SU-DHL-6 (cell line): ENCODE results near the gene BEND7.

Experiments used
- H2AFZ ChIP-seq: fragments of 200-600 bp; sonication (generic); 2 replicates; pipeline ENCODE4 v1.6.1; 2014; ENCODE audit warnings: low read depth, mild to moderate bottlenecking, moderate library complexity, mixed read lengths, antibody characterized with exemption, low read length; ENCODE audit not compliant: severe bottlenecking
- H3F3A ChIP-seq: fragments of 200-600 bp; shearing (Covaris generic); 2 replicates; pipeline ENCODE4 v1.6.0; 2016; ENCODE audit warnings: antibody characterized with exemption, mild to moderate bottlenecking; ENCODE audit not compliant: insufficient read depth
- H3K27ac ChIP-seq: fragments of 200-600 bp; sonication (generic); 2 replicates; pipeline ENCODE4 v1.5.1; 2016; ENCODE audit warnings: low read depth, mild to moderate bottlenecking, low read length, moderate library complexity, mixed read lengths
- H3K27me3 ChIP-seq: fragments of 200-600 bp; sonication (generic), shearing (Covaris generic); 2 replicates; pipeline ENCODE4 v1.6.0; 2014; ENCODE audit warnings: mild to moderate bottlenecking, low read length
- H3K36me3 ChIP-seq: fragments of 200-600 bp; sonication (generic); 2 replicates; pipeline ENCODE4 v1.6.1; 2014; ENCODE audit warnings: mild to moderate bottlenecking, low read length, mixed read lengths
- H3K4me2 ChIP-seq: fragments of 300-600, 200-600 bp; shearing (Covaris generic), sonication (generic); 2 replicates; pipeline ENCODE4 v1.6.0; 2014; ENCODE audit warnings: low read length, low read depth, mild to moderate bottlenecking; ENCODE audit not compliant: poor library complexity, severe bottlenecking
- H3K4me3 ChIP-seq: fragments of 200-600 bp; sonication (generic); 2 replicates; pipeline ENCODE4 v1.5.1; 2014; ENCODE audit warnings: antibody characterized with exemption, low read length, mild to moderate bottlenecking, mixed read lengths; ENCODE audit not compliant: insufficient read depth, poor library complexity, severe bottlenecking
- H3K79me2 ChIP-seq: fragments of 200-600 bp; sonication (generic); 2 replicates; pipeline ENCODE4 v1.6.1; 2014; ENCODE audit warnings: mild to moderate bottlenecking, low read length, moderate library complexity; ENCODE audit not compliant: insufficient read depth
- H3K9ac ChIP-seq: fragments of 200-600 bp; sonication (generic); 2 replicates; pipeline ENCODE4 v1.7.0; 2014; ENCODE audit warnings: mild to moderate bottlenecking, low read length
- H3K9me2 ChIP-seq: fragments of 200-600 bp; sonication (generic); replicated peaks from 2 replicates; pipeline ENCODE4 v1.6.1; 2014; ENCODE audit warnings: low read length; ENCODE audit not compliant: insufficient read depth
- H3K9me3 ChIP-seq: fragments of 200-600 bp; sonication (generic); 2 replicates; pipeline ENCODE4 v1.6.1; 2014; ENCODE audit warnings: low read length, mixed read lengths; ENCODE audit not compliant: insufficient read depth
- H4K20me1 ChIP-seq: fragments of 200-600 bp; sonication (generic); 2 replicates; pipeline ENCODE4 v1.6.1; 2014; ENCODE audit warnings: low read depth, mild to moderate bottlenecking, antibody characterized with exemption, low read length, moderate library complexity, mixed read lengths
- EZH2phosphoT487 ChIP-seq: fragments of 200-600 bp; sonication (generic), shearing (Covaris generic); conservative IDR thresholded peaks from 2 replicates; pipeline ENCODE4 v1.6.1; 2018; ENCODE audit warnings: mild to moderate bottlenecking, antibody characterized with exemption, low read length, moderate library complexity, mixed read lengths
- TF ChIP-seq, protein P1 (sequence below): fragments of 200-600 bp; sonication (generic); IDR thresholded peaks from one replicate; pipeline ENCODE4 v1.5.1; 2017; ENCODE audit warnings: antibody characterized with exemption, mild to moderate bottlenecking, low read length, moderate library complexity; ENCODE audit not compliant: insufficient read depth, poor library complexity, severe bottlenecking

BEND7 gene

DNA sequence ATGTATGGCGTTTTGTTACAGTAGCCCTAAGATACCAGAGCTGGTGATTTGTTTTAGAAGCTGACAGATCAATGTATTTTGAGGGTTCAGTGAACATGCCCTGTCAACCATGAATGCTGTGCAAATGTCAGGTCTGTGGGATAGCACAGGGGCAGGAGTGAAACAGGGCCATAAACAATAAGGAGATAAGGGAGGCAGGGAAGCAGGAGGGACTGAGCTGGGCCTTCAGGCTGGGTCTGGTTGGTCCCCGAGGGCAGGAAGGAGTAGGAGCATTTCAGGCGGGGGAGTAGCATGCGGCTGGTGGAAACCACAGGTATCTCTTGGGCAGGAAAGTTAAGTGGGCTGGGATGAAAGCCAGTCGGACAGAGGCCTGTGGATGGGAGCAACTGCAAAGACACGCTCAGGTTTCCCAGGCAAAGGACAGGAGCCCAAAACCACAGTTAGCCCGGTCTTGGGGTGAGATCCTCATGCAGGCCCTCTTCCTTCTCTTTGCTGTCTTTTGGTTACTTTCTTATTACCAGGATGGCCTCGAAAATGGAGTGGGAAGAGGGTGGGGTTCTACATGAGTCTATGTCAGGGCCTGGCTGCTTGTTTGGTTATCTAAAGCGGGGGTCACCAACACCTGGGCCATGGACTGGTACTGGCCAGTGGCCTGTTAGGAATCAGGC is 111.2 kb downstream of the BEND7 start:
- no peaks in the 10 kb centered on the region for H3K36me3 ChIP-seq
- no peak for TF ChIP-seq EZH2phosphoT487
- TF ChIP-seq, protein P1, sequence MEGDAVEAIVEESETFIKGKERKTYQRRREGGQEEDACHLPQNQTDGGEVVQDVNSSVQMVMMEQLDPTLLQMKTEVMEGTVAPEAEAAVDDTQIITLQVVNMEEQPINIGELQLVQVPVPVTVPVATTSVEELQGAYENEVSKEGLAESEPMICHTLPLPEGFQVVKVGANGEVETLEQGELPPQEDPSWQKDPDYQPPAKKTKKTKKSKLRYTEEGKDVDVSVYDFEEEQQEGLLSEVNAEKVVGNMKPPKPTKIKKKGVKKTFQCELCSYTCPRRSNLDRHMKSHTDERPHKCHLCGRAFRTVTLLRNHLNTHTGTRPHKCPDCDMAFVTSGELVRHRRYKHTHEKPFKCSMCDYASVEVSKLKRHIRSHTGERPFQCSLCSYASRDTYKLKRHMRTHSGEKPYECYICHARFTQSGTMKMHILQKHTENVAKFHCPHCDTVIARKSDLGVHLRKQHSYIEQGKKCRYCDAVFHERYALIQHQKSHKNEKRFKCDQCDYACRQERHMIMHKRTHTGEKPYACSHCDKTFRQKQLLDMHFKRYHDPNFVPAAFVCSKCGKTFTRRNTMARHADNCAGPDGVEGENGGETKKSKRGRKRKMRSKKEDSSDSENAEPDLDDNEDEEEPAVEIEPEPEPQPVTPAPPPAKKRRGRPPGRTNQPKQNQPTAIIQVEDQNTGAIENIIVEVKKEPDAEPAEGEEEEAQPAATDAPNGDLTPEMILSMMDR = no peak
- H3K27ac ChIP-seq = no peak overlapping the region
- H3K4me3 ChIP-seq = no peak overlapping the region
- no peak overlapping the region for H3K4me2 ChIP-seq
- H4K20me1 ChIP-seq = no peaks in the 10 kb centered on the region
- no peak overlapping the region for H2AFZ ChIP-seq
- H3F3A ChIP-seq = no peaks in the 10 kb centered on the region
- H3K27me3 ChIP-seq = no peaks in the 10 kb centered on the region
- no peak overlapping the region for H3K9ac ChIP-seq
- H3K9me2 ChIP-seq = no peaks in the 10 kb centered on the region
- H3K79me2 ChIP-seq = no peaks in the 10 kb centered on the region
- no peaks in the 10 kb centered on the region; the same call in 1 of the 2 replicates for H3K9me3 ChIP-seq

DNA sequence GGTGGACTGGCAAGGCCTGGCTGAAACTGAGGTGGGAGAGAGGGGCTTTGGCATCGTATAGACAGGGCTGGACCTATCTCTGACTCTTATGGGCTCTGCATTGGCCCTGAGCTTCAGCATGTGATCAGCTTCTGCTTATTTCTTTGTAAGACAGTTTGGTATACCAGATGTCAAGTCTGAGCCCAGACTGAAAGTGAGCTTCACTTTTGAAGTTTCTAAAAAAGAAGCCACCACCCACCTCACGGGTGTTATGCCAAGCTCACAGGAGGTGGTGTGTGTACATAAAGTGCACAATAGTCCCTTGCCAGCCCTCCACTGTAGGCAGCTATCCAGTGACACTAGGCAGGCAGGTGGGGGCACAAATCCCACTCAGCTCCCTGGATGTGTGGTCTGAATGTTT is 112.1 kb downstream of the BEND7 start:
- H3K4me3 ChIP-seq = no peak overlapping the region

DNA sequence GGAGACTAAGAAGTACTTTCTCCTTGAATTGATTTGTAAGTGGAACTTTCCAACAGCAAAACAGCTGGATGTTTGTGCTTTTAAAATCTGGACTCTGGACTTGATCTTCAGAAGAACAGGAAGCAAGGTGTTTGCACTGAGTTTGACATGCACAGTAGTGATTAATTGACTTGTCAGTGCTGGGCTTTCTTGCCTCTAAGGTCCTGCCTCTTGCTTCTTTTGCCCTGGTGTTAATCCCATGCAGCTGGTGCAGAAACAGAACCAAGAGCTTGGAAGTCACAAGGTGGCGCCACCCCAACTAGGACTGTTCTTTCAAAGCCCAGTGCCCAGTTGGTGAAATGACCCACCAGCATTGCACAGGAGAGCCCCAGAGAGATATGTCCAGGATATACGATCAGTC is 114.0 kb downstream of the BEND7 start:
- no peaks in the 10 kb centered on the region for H3K9me2 ChIP-seq
- H3K9ac ChIP-seq = no peak overlapping the region
- no peaks in the 10 kb centered on the region for H3K36me3 ChIP-seq
- H3K27ac ChIP-seq = no peak overlapping the region
- TF ChIP-seq, protein P1 = no peak
- TF ChIP-seq EZH2phosphoT487 = no peak
- no peak overlapping the region for H3K4me3 ChIP-seq
- no peaks in the 10 kb centered on the region for H3K79me2 ChIP-seq
- H3K27me3 ChIP-seq = no peaks in the 10 kb centered on the region
- no peaks in the 10 kb centered on the region for H3F3A ChIP-seq
- H3K9me3 ChIP-seq = no peaks in the 10 kb centered on the region; the same call in 1 of the 2 replicates
- no peak overlapping the region for H3K4me2 ChIP-seq
- H4K20me1 ChIP-seq = no peaks in the 10 kb centered on the region
- no peak overlapping the region for H2AFZ ChIP-seq

More for the DNA sequence above, 112.1 kb downstream of the BEND7 start:
- H3K9ac ChIP-seq = no peak overlapping the region
- TF ChIP-seq EZH2phosphoT487 = no peak
- TF ChIP-seq, protein P1 = no peak
- no peaks in the 10 kb centered on the region for H3K9me2 ChIP-seq
- no peaks in the 10 kb centered on the region; the same call in 1 of the 2 replicates for H3K9me3 ChIP-seq
- H2AFZ ChIP-seq = no peak overlapping the region
- H3K79me2 ChIP-seq = no peaks in the 10 kb centered on the region
- H3K36me3 ChIP-seq = no peaks in the 10 kb centered on the region
- no peaks in the 10 kb centered on the region for H3F3A ChIP-seq
- no peak overlapping the region for H3K4me2 ChIP-seq
- no peaks in the 10 kb centered on the region for H3K27me3 ChIP-seq
- no peaks in the 10 kb centered on the region for H4K20me1 ChIP-seq
- H3K27ac ChIP-seq = no peak overlapping the region
